PFSK-1 (cell line): Measurements from ENCODE around the gene ATXN1.

Experiments
- POLR2AphosphoS5 ChIP-seq: IDR thresholded peaks from 2 replicates; pipeline ENCODE4 v1.6.1; 2012; ENCODE audit warnings: low read depth, mild to moderate bottlenecking, control low read depth, low read length, moderate library complexity
- TAF1 ChIP-seq: IDR thresholded peaks from 2 replicates; pipeline ENCODE4 v1.6.1; 2012; ENCODE audit warnings: low read length, control low read depth, borderline replicate concordance; ENCODE audit not compliant: insufficient read depth
- TF ChIP-seq, protein P1 (sequence below), 2 experiments: IDR thresholded peaks; 2 replicates each; pipeline versions ENCODE4 v1.6.1 to v1.8.0; 2011 to 2012; ENCODE audit warnings: low read depth in 2 of 2, low read length in 2 of 2, control low read depth in 1 of 2, inconsistent platforms in 1 of 2, mild to moderate bottlenecking in 1 of 2, moderate library complexity in 1 of 2; ENCODE audit not compliant: insufficient read depth in 1 of 2

DNA sequence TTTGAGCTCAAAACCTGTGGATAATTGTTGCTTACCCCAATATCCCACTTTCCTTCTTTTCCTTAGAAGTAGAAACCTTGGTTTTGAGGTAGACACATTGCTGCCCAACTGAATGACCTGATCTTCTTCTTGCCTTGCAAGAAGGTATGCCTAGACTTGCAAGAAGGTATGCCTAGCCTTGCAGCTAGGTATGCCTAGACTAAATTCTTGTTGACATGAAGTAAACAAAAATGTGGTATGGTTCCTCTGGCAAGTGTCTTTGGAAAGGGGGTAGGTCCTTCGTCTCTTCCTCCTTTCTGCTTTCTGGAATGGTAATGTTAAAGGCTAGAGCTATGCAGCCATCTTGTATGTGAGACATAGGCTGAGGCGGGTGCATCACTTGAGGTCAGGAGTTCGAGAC, 393.7 kb downstream of the ATXN1 start:
- no peak for TF ChIP-seq POLR2AphosphoS5
- no peak for TF ChIP-seq TAF1
- TF ChIP-seq, protein P1, sequence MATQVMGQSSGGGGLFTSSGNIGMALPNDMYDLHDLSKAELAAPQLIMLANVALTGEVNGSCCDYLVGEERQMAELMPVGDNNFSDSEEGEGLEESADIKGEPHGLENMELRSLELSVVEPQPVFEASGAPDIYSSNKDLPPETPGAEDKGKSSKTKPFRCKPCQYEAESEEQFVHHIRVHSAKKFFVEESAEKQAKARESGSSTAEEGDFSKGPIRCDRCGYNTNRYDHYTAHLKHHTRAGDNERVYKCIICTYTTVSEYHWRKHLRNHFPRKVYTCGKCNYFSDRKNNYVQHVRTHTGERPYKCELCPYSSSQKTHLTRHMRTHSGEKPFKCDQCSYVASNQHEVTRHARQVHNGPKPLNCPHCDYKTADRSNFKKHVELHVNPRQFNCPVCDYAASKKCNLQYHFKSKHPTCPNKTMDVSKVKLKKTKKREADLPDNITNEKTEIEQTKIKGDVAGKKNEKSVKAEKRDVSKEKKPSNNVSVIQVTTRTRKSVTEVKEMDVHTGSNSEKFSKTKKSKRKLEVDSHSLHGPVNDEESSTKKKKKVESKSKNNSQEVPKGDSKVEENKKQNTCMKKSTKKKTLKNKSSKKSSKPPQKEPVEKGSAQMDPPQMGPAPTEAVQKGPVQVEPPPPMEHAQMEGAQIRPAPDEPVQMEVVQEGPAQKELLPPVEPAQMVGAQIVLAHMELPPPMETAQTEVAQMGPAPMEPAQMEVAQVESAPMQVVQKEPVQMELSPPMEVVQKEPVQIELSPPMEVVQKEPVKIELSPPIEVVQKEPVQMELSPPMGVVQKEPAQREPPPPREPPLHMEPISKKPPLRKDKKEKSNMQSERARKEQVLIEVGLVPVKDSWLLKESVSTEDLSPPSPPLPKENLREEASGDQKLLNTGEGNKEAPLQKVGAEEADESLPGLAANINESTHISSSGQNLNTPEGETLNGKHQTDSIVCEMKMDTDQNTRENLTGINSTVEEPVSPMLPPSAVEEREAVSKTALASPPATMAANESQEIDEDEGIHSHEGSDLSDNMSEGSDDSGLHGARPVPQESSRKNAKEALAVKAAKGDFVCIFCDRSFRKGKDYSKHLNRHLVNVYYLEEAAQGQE (IDR thresholded peaks at IDR 0.05; ENCODE audit: insufficient read depth in 1 of 2, low read depth in 2 of 2, low read length in 2 of 2) = no peak
